H1 (cell line): ENCODE results near the gene DAW1. TPM values are rescaled to one million over a fixed set of nuclear protein-coding genes. Genes with fewer than 3 reads are reported as not detected.

Source experiments
- CBX5 ChIP-seq: fragments of 300-800, 300-1000 bp; sonication (generic); IDR thresholded peaks from 2 replicates; pipeline ENCODE4 v1.7.1; 2016; ENCODE audit warnings: antibody characterized with exemption, low read length, low read depth
- CHD7 ChIP-seq: fragments of 300-600 bp; sonication (generic); IDR thresholded peaks from 2 replicates; pipeline ENCODE4 v1.7.1; 2012; ENCODE audit warnings: low read length, moderate library complexity, mild to moderate bottlenecking, inconsistent platforms; ENCODE audit not compliant: insufficient replicate concordance
- EP300 ChIP-seq, 2 experiments: IDR thresholded peaks; 1 replicate in 1 of 2; 2 replicates in 1 of 2; pipeline ENCODE4 v1.6.1; 2011 to 2012; ENCODE audit warnings: low read depth in 2 of 2, low read length in 2 of 2, mild to moderate bottlenecking in 2 of 2, borderline replicate concordance in 1 of 2, inconsistent platforms in 1 of 2, moderate library complexity in 1 of 2
- GABPA ChIP-seq: IDR thresholded peaks from 2 replicates; pipeline ENCODE4 v1.6.1; 2011; ENCODE audit warnings: mild to moderate bottlenecking, low read length, moderate library complexity, borderline replicate concordance; ENCODE audit not compliant: insufficient read depth
- KDM5A ChIP-seq: fragments of 200-600 bp; IDR thresholded peaks from 2 replicates; pipeline ENCODE4 v1.7.1; 2012; ENCODE audit warnings: mild to moderate bottlenecking, low read length, inconsistent platforms, mixed read lengths
- RNF2 ChIP-seq: fragments of 200-900, 300-1000 bp; sonication (generic); IDR thresholded peaks from 2 replicates; pipeline ENCODE4 v1.7.1; 2016; ENCODE audit warnings: borderline replicate concordance, low read depth, mild to moderate bottlenecking, antibody characterized with exemption, low read length; ENCODE audit not compliant: poor library complexity, severe bottlenecking; ENCODE audit errors: missing control alignments
- SIN3A ChIP-seq, 2 experiments: IDR thresholded peaks in 1 of 2; conservative IDR thresholded peaks in 1 of 2; 2 replicates each; pipeline ENCODE4 v1.6.1; 2011 to 2012; ENCODE audit warnings: low read length in 2 of 2, improper control_type of control experiment in 1 of 2, low read depth in 1 of 2, mild to moderate bottlenecking in 1 of 2
- TEAD4 ChIP-seq: IDR thresholded peaks from 2 replicates; pipeline ENCODE4 v1.6.1; 2012; ENCODE audit warnings: low read depth, low read length, inconsistent platforms, mixed read lengths
- polyA plus RNA-seq, 7 experiments: library from polyadenylated mRNA; depleted of rRNA in 3 of 7; stranded (reverse) in 5 of 7; unstranded in 2 of 7; fragments of >200 nt in 5 of 7; fragments of 200-250 nt in 2 of 7; gene quantifications; 1 replicate in 5 of 7; 2 replicates in 1 of 7; 4 replicates in 1 of 7; pipeline versions ENCODE4 v1.2.1 to v1.2.3, GENCODE V29; 2011 to 2013; ENCODE audit warnings: missing spikeins in 2 of 7, mixed read lengths in 2 of 7
- total RNA-seq: library from RNA; stranded (reverse); fragmentation: NEBNext Ultra II Directional; extraction: Animal tissue kit (Norgen Biotek cat#: 25700); gene quantifications from 2 replicates; pipeline ENCODE4 v1.2.1, GENCODE V29; 2021

Gene DAW1
- total and polyA plus RNA-seq, 2 of the 8 experiments (the other 6 are each of a cell fraction or from before 2014, with no cell fraction given) = 0.44 to 1.4 TPM

- no peak for TF ChIP-seq CHD7
- TF ChIP-seq CBX5 = no peak
- no peak for TF ChIP-seq GABPA
- no peak for TF ChIP-seq TEAD4
- TF ChIP-seq EP300 (IDR thresholded peaks at IDR 0.05; ENCODE audit: borderline replicate concordance in 1 of 2, low read depth in 2 of 2, low read length in 2 of 2) = no peak
- TF ChIP-seq SIN3A (conservative IDR thresholded peaks at IDR 0.05 in 1 of 2, IDR thresholded peaks at IDR 0.05 in 1 of 2; ENCODE audit: low read depth in 1 of 2, low read length in 2 of 2) = no peak
- TF ChIP-seq RNF2 = no peak
- TF ChIP-seq KDM5A = no peak
These were observed 88.9 kb downstream of the DAW1 start (continued) for GRCh38 chr2:227960317-227960716.
